NCI-H2171 treated with DMSO at 0.1 percent for 48 hours (cell line): Measurements from ENCODE around the gene PAMR1.

Experiments used
- DNase-seq: peaks from one replicate; lab custom pipeline; 2025; lab: John Stamatoyannopoulos, UW

Gene PAMR1

DNA sequence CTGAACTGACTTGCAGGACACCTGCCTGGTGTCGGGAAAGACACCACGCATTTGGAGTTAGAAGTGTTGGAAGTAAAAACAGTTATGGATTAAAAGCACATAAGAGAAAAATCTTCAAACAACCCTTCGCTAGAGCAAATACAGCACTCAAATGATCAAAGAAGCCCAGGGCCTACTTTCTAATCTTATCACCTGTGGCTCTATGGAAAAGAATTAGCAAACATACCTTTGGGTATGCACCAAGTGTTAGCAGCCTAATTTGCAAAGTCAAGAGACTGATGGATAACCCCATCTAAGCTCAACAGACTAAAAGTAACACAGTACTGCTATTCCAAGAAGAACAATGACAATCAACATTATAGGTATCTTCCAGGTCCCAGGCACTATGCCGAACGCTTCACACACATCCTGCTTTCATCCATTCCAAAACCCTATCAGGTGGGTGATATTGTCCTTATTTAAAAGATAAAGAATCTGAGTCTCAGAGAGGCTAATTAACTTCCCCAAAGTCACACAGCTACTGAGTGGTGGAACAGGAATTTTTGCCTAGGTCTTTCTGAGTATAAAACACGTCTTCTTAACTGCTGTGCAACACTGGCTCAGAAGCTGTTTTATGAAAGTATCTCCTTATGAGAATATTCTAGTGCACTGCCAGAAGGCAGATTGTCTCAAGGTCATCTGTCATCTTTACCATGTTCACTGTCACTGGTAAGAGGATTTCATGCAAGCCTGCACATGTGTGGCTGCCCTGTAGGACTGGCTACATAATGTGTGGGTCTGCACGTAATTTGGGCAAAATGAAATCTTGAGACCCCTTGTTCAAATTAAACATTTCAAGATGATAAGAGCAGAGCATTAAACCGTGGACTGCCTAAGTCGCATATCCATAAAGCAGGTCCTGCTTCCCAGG, 122.4 kb downstream of the PAMR1 start:
- no peak for DNase-seq

GRCh38 chr11:35398881-35399280, 126.5 kb downstream of the PAMR1 start:
- DNase-seq = no peak

- DNase-seq = no peak
Observed at GRCh38 chr11:35394941-35395340, 130.5 kb downstream of the PAMR1 start.

DNA sequence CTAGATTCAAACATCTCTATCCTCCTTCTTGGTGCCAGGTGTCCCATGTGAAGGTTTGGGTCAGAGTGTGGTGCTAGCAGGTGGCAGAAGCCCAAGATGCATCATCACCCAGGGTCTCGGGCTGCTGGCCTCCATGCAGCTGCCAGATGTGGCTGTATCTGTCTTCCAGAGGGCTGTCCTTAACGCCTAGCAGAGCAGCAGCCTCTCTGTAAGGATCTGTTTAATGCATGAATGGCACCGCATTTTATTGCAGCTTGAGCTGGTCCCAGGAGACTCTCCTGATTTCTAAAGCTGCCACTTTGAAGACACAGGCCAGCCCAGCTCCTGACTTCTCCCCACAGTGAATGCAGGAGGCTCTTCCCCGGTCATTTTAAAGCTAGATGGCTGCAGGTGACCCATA, 132.3 kb downstream of the PAMR1 start:
- DNase-seq = peak; percentile 58

- peak; percentile 81 for DNase-seq
Observed at GRCh38 chr11:35391922-35392688, 133.3 kb downstream of the PAMR1 start.

DNA sequence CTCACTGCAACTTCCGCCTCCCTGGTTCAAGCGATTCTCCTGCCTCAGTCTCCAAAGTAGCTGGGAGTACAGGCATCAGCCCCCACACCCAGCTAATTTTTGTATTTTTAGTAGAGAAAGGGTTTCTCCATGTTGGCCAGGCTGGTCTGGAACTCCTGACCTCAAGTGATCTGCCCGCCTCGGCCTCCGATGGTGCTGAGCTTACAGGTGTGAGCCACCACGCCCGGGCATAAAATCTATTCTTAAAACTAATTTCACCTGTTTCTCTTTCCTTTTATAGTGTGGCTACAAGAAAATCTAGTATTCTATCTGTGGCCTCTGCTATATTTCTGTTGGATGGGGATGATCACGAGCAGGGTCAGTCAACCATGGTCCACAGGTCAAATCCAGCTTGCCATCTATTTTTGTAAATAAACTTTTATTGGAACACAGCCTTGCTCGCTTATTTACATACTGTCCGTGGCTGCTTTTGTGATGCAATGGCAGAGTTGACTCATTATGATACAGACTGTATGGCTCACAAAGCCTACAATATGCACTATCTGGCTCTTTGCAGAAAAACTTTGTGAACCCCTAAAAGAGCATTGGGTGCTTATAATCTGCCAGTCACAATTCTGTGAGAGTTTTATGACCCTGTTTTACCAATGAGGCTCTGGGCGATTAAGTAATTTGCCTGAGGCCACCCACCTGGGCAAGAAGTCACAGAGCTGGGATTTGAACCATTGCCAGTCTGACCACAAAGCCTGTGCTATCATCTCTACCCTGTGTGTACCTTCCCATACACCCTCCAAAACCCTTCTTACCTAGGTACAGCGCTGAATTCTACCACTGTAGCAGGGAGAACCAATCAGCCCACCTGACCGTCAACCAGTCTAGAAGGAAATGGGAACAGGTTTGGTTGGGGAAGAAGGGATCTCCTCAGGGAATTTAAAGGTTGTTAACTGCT, 134.4 kb downstream of the PAMR1 start:
- DNase-seq = no peak

DNA sequence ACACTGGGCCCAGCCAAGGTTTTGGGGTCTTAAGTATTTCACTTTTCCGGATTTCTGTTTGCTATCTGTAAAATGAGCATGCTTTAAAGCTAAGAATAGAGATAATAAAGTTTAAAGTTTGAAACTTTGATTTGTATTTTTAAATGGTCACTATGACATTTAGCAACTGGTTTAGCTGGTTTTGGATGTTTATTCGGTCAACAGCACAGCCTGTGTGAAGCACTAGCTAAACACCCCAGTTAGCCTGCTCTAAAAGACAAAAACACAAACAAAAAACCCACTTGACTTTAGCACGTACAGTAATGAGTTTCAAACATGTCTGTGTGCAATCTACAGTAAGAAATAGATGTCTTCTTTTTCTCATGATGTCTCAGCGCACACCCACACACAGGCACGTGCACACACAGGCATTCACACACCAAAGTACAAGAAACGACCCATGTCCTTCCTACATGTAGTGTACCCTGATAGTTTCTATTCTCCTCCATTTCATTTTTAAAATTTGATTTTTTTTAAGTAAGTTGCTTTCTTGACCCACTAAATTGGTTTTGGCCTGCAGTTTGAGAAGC, 135.4 kb downstream of the PAMR1 start:
- no peak for DNase-seq

- no peak for DNase-seq
Observed at GRCh38 chr11:35389112-35389511, 136.3 kb downstream of the PAMR1 start.

DNA sequence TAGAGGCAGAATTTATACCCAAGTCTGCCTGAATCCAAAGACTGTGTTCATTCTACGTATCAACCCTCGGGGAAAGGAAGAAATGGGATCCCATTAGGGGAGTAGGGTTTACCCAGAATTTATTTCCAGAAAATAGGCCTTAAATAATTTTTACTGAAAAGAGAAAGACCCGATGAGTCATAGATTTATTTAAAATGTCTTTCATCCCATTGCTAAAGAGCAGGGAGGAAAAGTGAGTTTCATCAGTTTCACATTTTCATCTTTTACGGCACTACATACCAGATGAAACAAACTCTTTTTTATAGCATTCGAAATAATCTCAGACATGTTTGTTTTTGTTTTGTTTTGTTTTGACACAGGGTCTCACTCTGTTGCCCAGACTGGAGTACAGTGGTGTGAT, 137.4 kb downstream of the PAMR1 start:
- DNase-seq = no peak

GRCh38 chr11:35387111-35387982, 138.1 kb downstream of the PAMR1 start:
- DNase-seq = no peak

GRCh38 chr11:35383953-35384352, 141.5 kb downstream of the PAMR1 start:
- DNase-seq = no peak
